ENCODE data around the gene CHST13.
A peak's percentile ranks its signal among the peaks of the same experiment; 100 is the strongest.

Gene CHST13

GRCh38 chr3:126562737-126563276 lies 38.9 kb downstream of the CHST13 start:
- whole genome bisulfite sequencing, result 46% methylated on average over 1 of the region's 2 CpGs
- Histone ChIP-seq H3K4me3 (ENCODE audit: insufficient read depth in 1 of 2, low read depth in 1 of 2, low read length in 2 of 2) (no peak overlapping the region), H3K23ac (ENCODE audit: low read length in 2 of 2) (no peak overlapping the region), H3K27ac (ENCODE audit: low read length, poor library complexity, severe bottlenecking) (no peak overlapping the region), H3K14ac (ENCODE audit: low read length in 2 of 2) (no peak overlapping the region), H3K79me1 (replicated peaks; ENCODE audit: low read length, poor library complexity, severe bottlenecking) (no peaks in the 10 kb centered on the region), H2BK5ac (ENCODE audit: low read depth, low read length, poor library complexity, severe bottlenecking) (no peak overlapping the region), H3K18ac (ENCODE audit: low read depth in 1 of 2, low read length in 2 of 2) (no peak overlapping the region), H2BK120ac (ENCODE audit: low read depth, low read length) (no peak overlapping the region), H2AFZ (ENCODE audit: low read depth, low read length) (no peak overlapping the region), H4K8ac (ENCODE audit: low read length) (no peak overlapping the region), H4K91ac (ENCODE audit: low read length) (no peak overlapping the region), H3K9ac (ENCODE audit: low read length) (no peak overlapping the region), H3K9me3 (ENCODE audit: control insufficient read depth, low read length) (peaks cover 9% of the 10 kb centered on the region), H3K36me3 (ENCODE audit: control insufficient read depth in 1 of 2, insufficient read depth in 2 of 2, low read depth in 1 of 2, low read length in 2 of 2) (no peaks in the 10 kb centered on the region), H3K4me1 (ENCODE audit: control insufficient read depth, insufficient read depth, low read depth, low read length) (no peaks in the 10 kb centered on the region), H3K4me2 (ENCODE audit: low read length, poor library complexity, severe bottlenecking) (no peak overlapping the region), H2AK5ac (ENCODE audit: low read length, severe bottlenecking) (no peak overlapping the region), H2BK12ac (ENCODE audit: low read length in 2 of 2) (no peak overlapping the region), H3K4ac (ENCODE audit: low read depth in 1 of 2, low read length in 2 of 2) (no peak overlapping the region), H3K27me3 (ENCODE audit: control insufficient read depth in 1 of 2, insufficient read depth in 1 of 2, low read length in 2 of 2) (peaks cover 18 to 38% of the 10 kb centered on the region in 2 experiments), H2BK15ac (ENCODE audit: low read depth, poor library complexity, severe bottlenecking) (no peak overlapping the region)
- DNase-seq, result no peak

DNA sequence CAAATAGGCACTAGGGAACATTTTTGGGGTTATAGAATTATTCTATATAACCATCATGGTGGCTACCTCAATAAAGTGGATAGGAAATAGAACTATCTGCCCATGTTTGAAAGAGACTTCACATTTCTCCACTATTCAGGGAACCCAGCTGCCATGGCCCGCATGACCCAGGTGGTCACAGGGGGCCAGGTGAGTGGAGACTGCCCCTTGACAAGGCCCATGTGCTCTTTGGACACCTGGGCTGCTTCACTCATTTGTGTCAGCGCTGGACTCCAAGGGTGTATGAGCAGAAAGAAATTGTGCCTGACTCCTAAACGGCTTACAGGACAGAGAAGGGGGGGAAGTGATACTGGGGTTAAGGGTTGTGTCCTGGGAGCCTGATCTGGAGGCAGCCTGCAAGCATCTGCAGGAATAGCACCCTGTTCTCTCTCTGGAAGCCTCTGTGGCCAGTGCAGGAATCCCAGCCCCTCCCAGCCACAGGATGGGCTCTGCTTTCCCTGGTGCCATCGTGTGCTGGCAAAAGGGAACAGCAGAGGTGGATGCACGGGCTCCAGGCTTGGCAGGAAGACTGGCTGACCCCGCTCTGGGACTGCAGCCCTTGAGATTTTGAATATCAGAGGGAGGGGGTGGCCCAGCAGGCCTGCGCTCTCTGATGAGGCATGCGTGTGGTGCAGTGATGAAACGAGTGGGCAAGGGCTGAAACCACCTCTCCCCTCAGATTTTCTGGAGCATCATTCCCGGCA lies 43.9 kb downstream of the CHST13 start:
- Histone ChIP-seq H3K79me1 (replicated peaks; ENCODE audit: low read length, poor library complexity, severe bottlenecking) (no peaks in the 10 kb centered on the region), H3K14ac (ENCODE audit: low read length in 2 of 2) (no peak overlapping the region), H2BK15ac (ENCODE audit: low read depth, poor library complexity, severe bottlenecking) (no peak overlapping the region), H3K4ac (ENCODE audit: low read depth in 1 of 2, low read length in 2 of 2) (no peak overlapping the region), H2AFZ (ENCODE audit: low read depth, low read length) (no peak overlapping the region), H2AK5ac (ENCODE audit: low read length, severe bottlenecking) (no peak overlapping the region), H4K91ac (ENCODE audit: low read length) (no peak overlapping the region), H4K8ac (ENCODE audit: low read length) (no peak overlapping the region), H2BK5ac (ENCODE audit: low read depth, low read length, poor library complexity, severe bottlenecking) (no peak overlapping the region), H3K9me3 (ENCODE audit: control insufficient read depth, low read length) (peaks cover under 1% of the 10 kb centered on the region), H3K9ac (ENCODE audit: low read length) (no peak overlapping the region), H2BK12ac (ENCODE audit: low read length in 2 of 2) (no peak overlapping the region), H3K18ac (ENCODE audit: low read depth in 1 of 2, low read length in 2 of 2) (no peak overlapping the region), H3K4me3 (ENCODE audit: insufficient read depth in 1 of 2, low read depth in 1 of 2, low read length in 2 of 2) (no peak overlapping the region), H3K4me2 (ENCODE audit: low read length, poor library complexity, severe bottlenecking) (no peak overlapping the region), H3K27ac (ENCODE audit: low read length, poor library complexity, severe bottlenecking) (no peak overlapping the region), H3K27me3 (ENCODE audit: control insufficient read depth in 1 of 2, insufficient read depth in 1 of 2, low read length in 2 of 2) (peaks cover 32 to 41% of the 10 kb centered on the region in 2 experiments), H3K4me1 (ENCODE audit: control insufficient read depth, insufficient read depth, low read depth, low read length) (peaks cover 3% of the 10 kb centered on the region), H3K36me3 (ENCODE audit: control insufficient read depth in 1 of 2, insufficient read depth in 2 of 2, low read depth in 1 of 2, low read length in 2 of 2) (no peaks in the 10 kb centered on the region), H3K23ac (ENCODE audit: low read length in 2 of 2) (no peak overlapping the region), H2BK120ac (ENCODE audit: low read depth, low read length) (no peak overlapping the region)
- 63% methylated on average over 10 of the region's 10 CpGs for WGBS
- DNase-seq, result no peak

- Histone ChIP-seq H2BK5ac (ENCODE audit: low read depth, low read length, poor library complexity, severe bottlenecking) (no peak overlapping the region), H3K23ac (ENCODE audit: low read length in 2 of 2) (no peak overlapping the region), H4K8ac (ENCODE audit: low read length) (no peak overlapping the region)
These were observed 44.9 kb downstream of the CHST13 start for GRCh38 chr3:126568776-126569342.

GRCh38 chr3:126569390-126569975 lies 45.5 kb downstream of the CHST13 start:
- Histone ChIP-seq H3K9me3 (ENCODE audit: control insufficient read depth, low read length) (no peaks in the 10 kb centered on the region), H2BK15ac (ENCODE audit: low read depth, poor library complexity, severe bottlenecking) (no peak overlapping the region), H3K14ac (ENCODE audit: low read length in 2 of 2) (peak overlapping the region in 1 of 2 experiments; percentile 57), H3K27me3 (ENCODE audit: control insufficient read depth in 1 of 2, insufficient read depth in 1 of 2, low read length in 2 of 2) (peaks cover 34 to 38% of the 10 kb centered on the region in 2 experiments), H4K8ac (ENCODE audit: low read length) (no peak overlapping the region), H2BK120ac (ENCODE audit: low read depth, low read length) (no peak overlapping the region), H2AK5ac (ENCODE audit: low read length, severe bottlenecking) (no peak overlapping the region), H3K4me2 (ENCODE audit: low read length, poor library complexity, severe bottlenecking) (no peak overlapping the region), H3K36me3 (ENCODE audit: control insufficient read depth in 1 of 2, insufficient read depth in 2 of 2, low read depth in 1 of 2, low read length in 2 of 2) (no peaks in the 10 kb centered on the region), H2BK5ac (ENCODE audit: low read depth, low read length, poor library complexity, severe bottlenecking) (no peak overlapping the region), H3K23ac (ENCODE audit: low read length in 2 of 2) (no peak overlapping the region), H2BK12ac (ENCODE audit: low read length in 2 of 2) (no peak overlapping the region), H3K27ac (ENCODE audit: low read length, poor library complexity, severe bottlenecking) (no peak overlapping the region), H2AFZ (ENCODE audit: low read depth, low read length) (no peak overlapping the region), H3K18ac (ENCODE audit: low read depth in 1 of 2, low read length in 2 of 2) (peak overlapping the region in 1 of 2 experiments; percentile 18), H3K4me1 (ENCODE audit: control insufficient read depth, insufficient read depth, low read depth, low read length) (peaks cover 3% of the 10 kb centered on the region), H3K9ac (ENCODE audit: low read length) (no peak overlapping the region), H3K4me3 (ENCODE audit: insufficient read depth in 1 of 2, low read depth in 1 of 2, low read length in 2 of 2) (no peak overlapping the region), H3K4ac (ENCODE audit: low read depth in 1 of 2, low read length in 2 of 2) (no peak overlapping the region), H4K91ac (ENCODE audit: low read length) (no peak overlapping the region), H3K79me1 (replicated peaks; ENCODE audit: low read length, poor library complexity, severe bottlenecking) (no peaks in the 10 kb centered on the region)
- WGBS, result 85% methylated on average over 9 of the region's 9 CpGs
- DNase-seq, result no peak

More at GRCh38 chr3:126568776-126569342, 44.9 kb downstream of the CHST13 start:
- Histone ChIP-seq H3K27me3 (ENCODE audit: control insufficient read depth in 1 of 2, insufficient read depth in 1 of 2, low read length in 2 of 2) (peaks cover 38 to 40% of the 10 kb centered on the region in 2 experiments), H3K4me1 (ENCODE audit: control insufficient read depth, insufficient read depth, low read depth, low read length) (peaks cover 3% of the 10 kb centered on the region), H2AFZ (ENCODE audit: low read depth, low read length) (no peak overlapping the region), H2BK120ac (ENCODE audit: low read depth, low read length) (no peak overlapping the region), H3K18ac (ENCODE audit: low read depth in 1 of 2, low read length in 2 of 2) (no peak overlapping the region), H3K14ac (ENCODE audit: low read length in 2 of 2) (no peak overlapping the region), H3K4me3 (ENCODE audit: insufficient read depth in 1 of 2, low read depth in 1 of 2, low read length in 2 of 2) (no peak overlapping the region), H2AK5ac (ENCODE audit: low read length, severe bottlenecking) (no peak overlapping the region), H3K9ac (ENCODE audit: low read length) (no peak overlapping the region), H4K91ac (ENCODE audit: low read length) (no peak overlapping the region), H2BK12ac (ENCODE audit: low read length in 2 of 2) (no peak overlapping the region), H3K4me2 (ENCODE audit: low read length, poor library complexity, severe bottlenecking) (no peak overlapping the region), H3K27ac (ENCODE audit: low read length, poor library complexity, severe bottlenecking) (no peak overlapping the region), H3K9me3 (ENCODE audit: control insufficient read depth, low read length) (no peaks in the 10 kb centered on the region), H3K79me1 (replicated peaks; ENCODE audit: low read length, poor library complexity, severe bottlenecking) (no peaks in the 10 kb centered on the region), H3K36me3 (ENCODE audit: control insufficient read depth in 1 of 2, insufficient read depth in 2 of 2, low read depth in 1 of 2, low read length in 2 of 2) (no peaks in the 10 kb centered on the region), H3K4ac (ENCODE audit: low read depth in 1 of 2, low read length in 2 of 2) (no peak overlapping the region), H2BK15ac (ENCODE audit: low read depth, poor library complexity, severe bottlenecking) (no peak overlapping the region)
- DNase-seq, result no peak
- 75% methylated on average over 3 of the region's 3 CpGs for WGBS

All from mesenchymal stem cell (in vitro differentiated cells and primary cell).